GM21381 (cell line): ENCODE data around the gene COL6A5.

Experiments used
- ATAC-seq: cut with Tn5 transposase; IDR thresholded peaks from one replicate; pipeline ENCODE4 v1.9.1; 2021; ENCODE audit warnings: mild to moderate bottlenecking, moderate library complexity; ENCODE audit not compliant: unreplicated experiment

The COL6A5 gene

DNA sequence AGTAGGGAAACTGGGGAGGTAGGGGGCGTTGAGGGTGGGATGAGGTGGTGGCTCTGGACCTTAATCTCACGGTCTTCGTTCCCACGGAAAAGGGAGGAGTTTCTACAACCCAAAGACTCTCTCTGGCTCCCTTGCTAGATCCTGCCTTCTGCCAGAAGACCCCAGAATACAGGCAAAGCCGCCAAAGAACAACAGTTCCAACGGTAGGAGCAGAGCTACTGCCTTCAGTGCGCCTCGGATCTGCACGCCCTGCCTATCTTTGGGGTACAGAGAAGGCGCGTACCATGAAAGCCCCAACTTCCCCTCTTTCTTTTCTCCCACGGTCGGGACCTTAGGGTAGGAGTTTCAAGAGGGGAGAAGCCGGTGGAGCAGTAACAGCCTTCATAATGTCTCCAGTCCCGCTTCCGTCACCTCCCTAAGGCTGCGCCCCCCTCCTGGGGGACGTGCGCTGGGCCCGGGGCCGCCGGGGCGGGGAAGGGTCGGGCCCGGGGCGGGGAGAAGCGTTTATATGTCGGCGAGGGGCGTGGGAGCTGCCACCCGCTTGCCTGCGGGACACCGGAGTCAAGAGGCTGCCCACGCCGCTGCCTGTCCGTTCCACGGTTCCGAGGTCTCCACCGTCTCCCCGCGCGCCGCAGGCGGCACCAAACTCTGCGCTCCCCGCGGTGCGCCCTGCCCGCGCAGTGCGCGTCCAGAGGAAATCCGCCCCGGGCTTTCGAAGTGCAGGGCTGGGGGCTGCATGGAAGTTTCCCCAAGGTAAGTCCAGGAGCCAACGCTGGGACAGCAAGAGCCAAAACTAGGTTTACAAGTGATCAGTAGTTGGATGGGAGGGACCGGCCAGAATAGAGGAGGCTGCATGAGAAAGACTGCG is 171.4 kb downstream of the COL6A5 start, which contains the start of gene COL6A6:
Gene COL6A6, plus strand, starts transcription at position 533 of the 868 bp plus-strand sequence. CDS start 43,188 bp downstream, outside the sequence.
- no peak for ATAC-seq

DNA sequence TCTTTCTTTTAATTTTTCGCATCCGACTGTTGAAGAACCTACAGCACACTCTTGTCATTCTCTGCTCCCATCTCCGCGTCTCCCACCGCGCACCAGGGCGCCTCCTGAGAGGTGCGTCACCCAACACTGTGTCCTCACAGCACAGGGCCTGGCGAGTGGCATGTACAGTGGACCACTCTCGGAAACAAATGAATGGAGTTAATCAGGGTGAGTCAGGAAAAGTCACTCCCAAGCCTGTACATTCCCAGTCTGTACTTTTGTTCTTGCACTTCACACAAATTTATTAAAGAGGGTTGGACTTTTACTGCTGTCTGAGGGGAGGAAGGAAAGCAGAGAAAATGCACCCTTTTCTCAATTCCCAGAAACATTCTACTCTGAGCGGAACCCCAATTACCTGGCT is 172.1 kb downstream of the COL6A5 start:
- ATAC-seq = no peak

DNA sequence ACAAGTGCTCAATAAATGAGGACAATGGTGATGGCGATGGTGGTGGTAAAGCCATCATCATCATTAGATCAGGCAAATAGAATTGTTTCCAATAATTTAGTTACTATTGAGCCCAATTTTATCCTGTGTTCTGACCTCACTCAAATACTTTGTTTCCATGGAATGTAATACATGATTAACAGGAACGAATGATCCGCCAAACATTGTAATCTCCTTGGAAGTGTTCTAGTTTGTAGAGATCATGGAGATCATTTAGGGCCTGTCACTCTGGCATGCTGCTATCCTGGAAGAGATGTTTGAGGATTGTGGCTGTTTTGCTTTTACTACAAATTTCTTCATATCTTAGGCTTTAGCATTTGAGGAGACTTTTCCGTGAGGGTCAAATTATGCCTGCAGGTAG is 174.3 kb downstream of the COL6A5 start:
- ATAC-seq = no peak

DNA sequence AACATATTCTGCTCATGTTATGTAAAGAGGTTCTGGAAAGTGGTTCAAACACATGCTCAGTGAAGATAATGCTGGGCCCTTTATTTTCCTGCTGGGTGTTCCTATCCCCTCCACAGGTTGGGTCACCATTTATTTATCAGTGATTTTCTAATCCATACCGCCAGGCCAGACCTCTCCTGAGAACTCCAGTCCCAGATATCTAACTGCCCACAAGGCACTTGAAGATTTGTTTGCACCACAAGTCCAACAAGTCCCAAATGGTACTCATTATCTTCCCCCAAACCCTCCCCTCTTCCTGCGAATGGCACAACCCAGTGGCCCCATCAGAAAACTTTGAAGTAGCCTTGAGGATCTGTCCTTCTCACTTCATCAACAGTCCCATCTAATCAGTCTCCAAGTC is 176.9 kb downstream of the COL6A5 start:
- no peak for ATAC-seq

- ATAC-seq = no peak
Observed at GRCh38 chr3:130527426-130527825, 182.0 kb downstream of the COL6A5 start.

- no peak for ATAC-seq
Observed at GRCh38 chr3:130528120-130528519, 182.6 kb downstream of the COL6A5 start.

DNA sequence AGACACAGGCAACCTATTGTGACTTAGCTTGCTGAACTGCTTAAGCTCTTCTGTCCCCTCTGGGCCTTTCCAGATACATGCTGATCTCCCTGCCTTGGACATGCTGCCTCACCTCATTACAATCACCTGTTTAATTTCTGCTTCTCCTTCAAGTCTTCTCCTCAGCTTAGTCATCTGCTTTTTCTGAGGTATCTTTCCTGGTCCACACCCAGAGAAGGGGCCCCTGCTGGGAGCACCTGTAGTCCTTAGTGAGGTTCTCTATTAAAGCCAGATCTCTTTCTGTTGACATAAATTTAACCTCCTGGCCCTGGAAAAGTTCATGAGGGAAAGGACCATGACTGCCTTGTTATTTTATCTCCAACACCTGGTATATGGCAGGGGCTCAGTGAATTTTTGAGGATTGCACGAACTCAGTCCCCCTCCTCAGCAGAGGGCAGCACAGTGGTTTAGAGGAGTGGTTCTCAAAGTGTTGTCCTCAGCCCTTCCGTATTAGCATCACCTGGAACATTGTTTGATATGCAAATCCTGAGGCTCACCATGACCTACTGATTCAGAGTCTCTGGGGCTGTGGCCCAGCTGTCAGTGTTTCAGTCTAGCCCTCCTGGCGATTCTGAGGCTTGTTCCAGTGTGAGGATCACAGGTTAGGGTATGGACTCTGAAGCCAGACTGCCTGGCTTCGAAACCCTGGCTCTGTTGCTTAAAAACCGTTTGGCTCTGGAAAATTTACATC is 184.2 kb downstream of the COL6A5 start:
- no peak for ATAC-seq

- ATAC-seq = no peak
Observed at GRCh38 chr3:130533247-130533646, 187.8 kb downstream of the COL6A5 start.
